ENCODE results near the gene ALS2CL. TPM values are rescaled to one million over a fixed set of nuclear protein-coding genes. Genes with fewer than 3 reads are reported as not detected.

The ALS2CL gene
- total RNA-seq, 1 experiment from 2014 or later, result 0.24 TPM

DNA sequence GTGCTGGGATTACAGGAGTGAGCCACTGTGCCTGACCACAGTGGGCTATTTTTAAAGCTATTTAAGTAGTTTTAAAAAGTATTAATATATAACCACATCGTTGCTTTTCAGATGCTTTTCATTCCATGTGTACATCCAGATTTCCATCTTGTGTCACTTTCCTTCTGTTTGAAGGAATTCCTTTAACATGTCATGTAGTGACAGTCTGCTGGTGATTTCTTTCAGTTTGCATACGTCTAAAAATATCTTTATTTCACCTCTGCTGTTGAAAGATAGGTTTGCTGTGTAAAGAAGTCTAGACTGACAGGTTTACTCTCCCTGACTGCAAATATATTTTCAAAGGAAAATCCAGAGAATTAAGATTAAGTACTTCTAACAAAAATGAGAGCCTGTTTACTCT, 68.9 kb downstream of the ALS2CL start:
- no peaks in the 10 kb centered on the region for H3K27me3 ChIP-seq (replicated peaks; ENCODE audit: insufficient read depth, low read depth, low read length, poor library complexity)
- H3K36me3 ChIP-seq (ENCODE audit: insufficient read depth, low read length, poor library complexity, severe bottlenecking), result no peaks in the 10 kb centered on the region
- ChIA-PET CTCF (no interaction called here), POLR2A (ENCODE audit: low non-redundant PET) (no interaction called here)
- no peak for DNase-seq (ENCODE audit: low spot score)
- TF ChIP-seq, protein P1, sequence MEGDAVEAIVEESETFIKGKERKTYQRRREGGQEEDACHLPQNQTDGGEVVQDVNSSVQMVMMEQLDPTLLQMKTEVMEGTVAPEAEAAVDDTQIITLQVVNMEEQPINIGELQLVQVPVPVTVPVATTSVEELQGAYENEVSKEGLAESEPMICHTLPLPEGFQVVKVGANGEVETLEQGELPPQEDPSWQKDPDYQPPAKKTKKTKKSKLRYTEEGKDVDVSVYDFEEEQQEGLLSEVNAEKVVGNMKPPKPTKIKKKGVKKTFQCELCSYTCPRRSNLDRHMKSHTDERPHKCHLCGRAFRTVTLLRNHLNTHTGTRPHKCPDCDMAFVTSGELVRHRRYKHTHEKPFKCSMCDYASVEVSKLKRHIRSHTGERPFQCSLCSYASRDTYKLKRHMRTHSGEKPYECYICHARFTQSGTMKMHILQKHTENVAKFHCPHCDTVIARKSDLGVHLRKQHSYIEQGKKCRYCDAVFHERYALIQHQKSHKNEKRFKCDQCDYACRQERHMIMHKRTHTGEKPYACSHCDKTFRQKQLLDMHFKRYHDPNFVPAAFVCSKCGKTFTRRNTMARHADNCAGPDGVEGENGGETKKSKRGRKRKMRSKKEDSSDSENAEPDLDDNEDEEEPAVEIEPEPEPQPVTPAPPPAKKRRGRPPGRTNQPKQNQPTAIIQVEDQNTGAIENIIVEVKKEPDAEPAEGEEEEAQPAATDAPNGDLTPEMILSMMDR (conservative IDR thresholded peaks at IDR 0.05; ENCODE audit: low read depth, low read length), result no peak
- TF ChIP-seq EZH2 (IDR thresholded peaks at IDR 0.05; ENCODE audit: borderline replicate concordance, low read depth, low read length, poor library complexity, severe bottlenecking), result no peak
- no peaks in the 10 kb centered on the region for H3K9me3 ChIP-seq (ENCODE audit: low read depth, low read length, poor library complexity, severe bottlenecking)
- H3K27ac ChIP-seq (ENCODE audit: low read depth, low read length, poor library complexity, severe bottlenecking), result no peak overlapping the region
- H3K4me1 ChIP-seq (ENCODE audit: insufficient read depth, low read length, poor library complexity, severe bottlenecking), result no peaks in the 10 kb centered on the region
- intact Hi-C loops (cut with micrococcal nuclease; ENCODE audit: unreplicated experiment), result no loop called here
- no TSS peak for BruUV-seq (replicated peaks)
- no peak overlapping the region for H3K4me3 ChIP-seq (ENCODE audit: low read depth, low read length, poor library complexity, severe bottlenecking)

DNA sequence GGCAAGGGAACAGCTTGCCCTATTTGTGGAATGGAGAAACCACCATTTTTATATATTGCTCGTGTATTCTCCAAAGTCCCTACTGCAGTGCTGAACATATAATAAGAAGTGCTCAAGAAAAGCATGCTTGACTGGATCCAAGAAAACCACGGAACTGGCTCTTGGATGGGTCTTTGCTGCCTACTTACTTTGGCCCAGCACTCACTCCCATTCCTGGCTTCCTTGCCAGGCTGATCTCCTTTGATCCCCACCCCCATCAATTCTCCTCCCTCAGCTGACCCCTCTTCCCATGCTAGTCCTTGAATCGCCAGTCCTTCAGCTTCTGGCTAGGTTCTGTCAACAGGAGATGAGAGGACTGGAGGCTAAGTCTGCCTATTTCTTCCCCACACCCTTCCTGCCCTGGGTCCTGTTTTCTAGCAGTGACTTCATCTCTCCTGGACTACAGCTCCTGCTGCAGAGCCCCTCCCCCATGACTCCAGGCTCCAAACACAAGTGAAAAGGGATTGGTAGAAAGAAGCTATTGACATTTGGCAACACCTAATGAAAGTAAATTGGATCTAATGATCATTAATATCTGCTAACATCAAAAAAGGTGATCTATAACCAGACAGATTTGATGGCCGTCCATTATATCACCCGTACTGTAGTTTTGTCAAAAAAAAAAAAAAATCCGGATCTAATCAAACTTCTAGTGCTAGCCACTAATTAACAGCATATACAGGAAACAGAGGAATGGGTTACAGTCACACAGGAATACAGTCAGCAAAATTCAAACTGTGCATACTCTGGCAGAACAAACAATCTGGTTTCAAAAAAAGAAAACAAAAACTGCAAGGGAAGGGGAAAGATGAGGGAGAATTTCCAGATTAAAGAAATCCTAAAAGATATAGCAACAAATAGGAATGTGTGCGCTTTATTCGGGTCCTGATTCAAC, 73.4 kb downstream of the ALS2CL start:
- H3K4me1 ChIP-seq (ENCODE audit: insufficient read depth, low read length, poor library complexity, severe bottlenecking), result no peaks in the 10 kb centered on the region
- H3K9me3 ChIP-seq (ENCODE audit: low read depth, low read length, poor library complexity, severe bottlenecking), result no peaks in the 10 kb centered on the region
- CTCF ChIA-PET, result no interaction called here
- no peaks in the 10 kb centered on the region for H3K36me3 ChIP-seq (ENCODE audit: insufficient read depth, low read length, poor library complexity, severe bottlenecking)
- H3K4me3 ChIP-seq (ENCODE audit: low read depth, low read length, poor library complexity, severe bottlenecking), result no peak overlapping the region
- TF ChIP-seq, protein P1 (conservative IDR thresholded peaks at IDR 0.05; ENCODE audit: low read depth, low read length), result no peak
- no peak for TF ChIP-seq EZH2 (IDR thresholded peaks at IDR 0.05; ENCODE audit: borderline replicate concordance, low read depth, low read length, poor library complexity, severe bottlenecking)
- intact Hi-C loops (cut with micrococcal nuclease; ENCODE audit: unreplicated experiment), result no loop called here
- no peak for DNase-seq (ENCODE audit: low spot score)
- no peaks in the 10 kb centered on the region for H3K27me3 ChIP-seq (replicated peaks; ENCODE audit: insufficient read depth, low read depth, low read length, poor library complexity)
- POLR2A ChIA-PET (ENCODE audit: low non-redundant PET), result no interaction called here
- H3K27ac ChIP-seq (ENCODE audit: low read depth, low read length, poor library complexity, severe bottlenecking), result no peak overlapping the region
- BruUV-seq (replicated peaks), result no TSS peak

Other genes starting within 250 kb of the ALS2CL start
- gene LTF, start 228.8 kb downstream of the ALS2CL start, total RNA-seq (2021), result not detected in 2 replicates
- gene RTP3, start 195.7 kb downstream of the ALS2CL start, total RNA-seq (2021), result not detected in 2 replicates
- gene LRRC2, start 127.4 kb downstream of the ALS2CL start, total RNA-seq (2021), result 0.24 and 0.28 TPM in 2 replicates
- not detected in 2 replicates for gene FAM240A, start 81.2 kb downstream of the ALS2CL start, total RNA-seq (2021)
- gene TMIE, start 7.7 kb upstream of the ALS2CL start, total RNA-seq (2021), result 0.17 TPM in 1 of 2 replicates, not detected in the other
- not detected in 2 replicates for gene PRSS50, start 24.2 kb upstream of the ALS2CL start, total RNA-seq (2021)
- gene MYL3, start 169.8 kb upstream of the ALS2CL start, total RNA-seq (2021), result not detected in 2 replicates
- 1.2 and 1.7 TPM in 2 replicates for gene PTH1R, start 184.0 kb upstream of the ALS2CL start, total RNA-seq (2021)

All from A673 (cell line).